Measurements from ENCODE around the gene HLX. TPM values are rescaled to one million over a fixed set of nuclear protein-coding genes. Genes with fewer than 3 reads are reported as not detected.
A peak's percentile ranks its signal among the peaks of the same experiment; 100 is the strongest.

Gene HLX
- total RNA-seq, 1 donor from 2014 or later, result 7.4 TPM

DNA sequence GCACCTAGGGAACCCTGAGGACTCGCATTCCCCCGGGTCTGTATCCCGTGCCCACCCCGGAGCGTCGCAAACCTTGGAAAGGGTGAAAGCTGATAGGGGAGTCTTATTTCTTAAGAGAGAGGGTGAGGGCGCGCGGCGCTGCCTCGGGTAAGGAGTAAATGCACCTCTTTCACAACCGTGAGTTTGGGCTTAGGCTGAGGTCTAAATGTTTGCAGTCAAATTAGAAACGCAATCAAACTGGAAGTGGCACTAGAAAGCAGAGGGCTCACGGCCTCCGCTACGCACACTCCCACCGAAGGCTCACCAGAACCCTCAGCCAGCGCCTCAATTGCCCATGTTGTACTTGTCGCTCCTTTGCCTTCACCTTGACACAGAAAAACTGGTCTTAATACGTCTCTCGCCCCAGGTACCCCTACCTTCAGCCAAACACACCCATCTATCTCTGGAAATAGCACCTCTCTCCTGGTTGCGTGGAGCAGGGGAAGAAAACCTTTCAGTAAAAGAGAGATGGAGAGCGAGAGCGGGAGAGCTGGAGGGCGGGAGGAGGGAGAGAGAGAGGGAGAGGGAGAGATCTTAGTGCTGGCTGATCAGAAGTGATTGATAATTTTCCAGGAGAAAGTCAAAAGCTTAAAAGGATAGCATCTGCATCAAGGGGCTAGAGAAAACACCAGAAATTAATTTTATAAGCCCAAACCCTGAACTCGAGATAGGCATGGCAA is 1.7 kb upstream of the HLX start:
- peaks cover 41% of the 10 kb centered on the region for H3K4me1 ChIP-seq
- peak overlapping the region; percentile 52 for H3K27ac ChIP-seq
- H3K36me3 ChIP-seq, result no peaks in the 10 kb centered on the region
- intact Hi-C loops (cut with DNase I), result loop anchor here (10.0 kb wide), 1 partner anchor 63 kb away; no protein-coding TSS in a partner anchor
- peak in 1 of 2 donors; percentile 79 for DNase-seq (ENCODE audit: extremely low spot score in 2 of 2)
- peak overlapping the region in 1 of 2 donors; percentile 12 for H3K4me3 ChIP-seq
- H3K9me3 ChIP-seq, result no peaks in the 10 kb centered on the region
- TF ChIP-seq CTCF (IDR thresholded peaks at IDR 0.05), result no peak
- TF ChIP-seq POLR2AphosphoS5 (IDR thresholded peaks at IDR 0.05; ENCODE audit: insufficient read depth in 1 of 2, low read depth in 1 of 2), result no peak
- TF ChIP-seq POLR2A (IDR thresholded peaks at IDR 0.05), result no peak
- no peaks in the 10 kb centered on the region for H3K27me3 ChIP-seq

DNA sequence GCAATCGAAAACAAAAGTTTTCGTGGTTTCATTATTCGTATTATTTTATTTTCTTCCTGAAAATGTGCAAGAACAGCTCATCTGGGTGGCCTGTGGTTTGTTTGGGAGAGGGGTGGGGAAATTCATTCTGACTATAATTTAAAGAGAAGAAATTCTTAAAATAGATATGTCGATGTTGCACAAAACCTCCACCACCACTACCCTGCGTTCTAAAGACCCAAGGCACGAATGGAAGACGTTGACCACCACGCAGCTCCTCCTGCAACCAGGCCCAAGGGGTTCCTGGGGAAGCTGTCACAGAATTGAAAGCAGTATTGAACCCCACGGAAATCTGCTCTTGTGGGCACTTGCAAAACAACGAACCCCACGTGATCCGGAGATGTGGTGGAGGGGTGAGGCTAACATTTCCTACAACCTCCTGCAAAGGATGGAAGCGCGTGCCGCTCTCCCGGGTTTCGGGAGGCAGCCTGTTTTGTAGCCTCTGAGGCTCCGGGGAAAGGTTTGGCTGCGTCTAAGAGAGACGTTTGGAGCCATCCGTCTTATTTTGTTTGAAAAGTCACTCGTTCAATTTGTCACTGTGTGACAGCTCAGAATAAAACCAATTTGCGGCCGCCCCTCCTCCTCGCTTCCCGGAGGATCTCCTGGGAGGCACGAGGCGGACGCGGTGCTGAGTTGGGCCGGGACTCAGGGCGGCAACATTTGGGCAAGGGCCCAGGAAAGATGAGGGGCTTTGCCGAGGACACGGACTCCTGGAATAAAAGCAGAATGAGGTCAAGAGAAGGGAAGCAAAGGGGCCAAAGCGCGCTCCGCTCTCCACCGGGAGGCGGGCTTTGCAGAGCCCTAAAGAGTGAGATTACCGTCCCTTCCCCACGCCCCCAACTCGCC is 810 bp upstream of the HLX start:
- H3K4me1 ChIP-seq, result peaks cover 41% of the 10 kb centered on the region
- intact Hi-C loops (cut with DNase I), result loop anchor here (10.0 kb wide), 1 partner anchor 64 kb away; no protein-coding TSS in a partner anchor
- TF ChIP-seq POLR2A (IDR thresholded peaks at IDR 0.05), result no peak
- no peak for TF ChIP-seq POLR2AphosphoS5 (IDR thresholded peaks at IDR 0.05; ENCODE audit: insufficient read depth in 1 of 2, low read depth in 1 of 2)
- no peak for TF ChIP-seq CTCF (IDR thresholded peaks at IDR 0.05)

DNA sequence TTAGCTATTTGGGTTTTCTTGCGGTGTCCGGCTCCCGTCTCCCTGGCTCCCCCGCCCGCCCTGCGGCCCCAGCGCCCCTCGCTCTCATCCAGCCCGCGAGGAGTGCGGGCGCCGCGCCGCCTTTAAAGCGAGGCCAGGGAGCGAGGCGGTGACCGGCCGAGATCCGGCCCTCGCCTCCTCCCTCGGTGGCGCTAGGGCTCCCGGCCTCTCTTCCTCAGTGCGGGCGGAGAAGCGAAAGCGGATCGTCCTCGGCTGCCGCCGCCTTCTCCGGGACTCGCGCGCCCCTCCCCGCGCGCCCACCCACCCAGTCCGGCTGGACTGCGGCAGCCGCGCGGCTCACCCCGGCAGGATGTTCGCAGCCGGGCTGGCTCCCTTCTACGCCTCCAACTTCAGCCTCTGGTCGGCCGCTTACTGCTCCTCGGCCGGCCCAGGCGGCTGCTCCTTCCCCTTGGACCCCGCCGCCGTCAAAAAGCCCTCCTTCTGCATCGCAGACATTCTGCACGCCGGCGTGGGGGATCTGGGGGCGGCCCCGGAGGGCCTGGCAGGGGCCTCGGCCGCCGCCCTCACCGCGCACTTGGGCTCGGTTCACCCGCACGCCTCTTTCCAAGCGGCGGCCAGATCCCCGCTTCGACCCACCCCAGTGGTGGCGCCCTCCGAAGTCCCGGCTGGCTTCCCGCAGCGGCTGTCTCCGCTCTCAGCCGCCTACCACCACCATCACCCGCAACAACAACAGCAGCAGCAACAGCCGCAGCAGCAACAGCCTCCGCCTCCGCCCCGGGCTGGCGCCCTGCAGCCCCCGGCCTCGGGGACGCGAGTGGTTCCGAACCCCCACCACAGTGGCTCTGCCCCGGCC is 492 bp downstream of the HLX start:
- H3K9me3 ChIP-seq, result no peaks in the 10 kb centered on the region
- peak overlapping the region; percentile 68 to 93 for H3K4me3 ChIP-seq
- DNase-seq (ENCODE audit: extremely low spot score in 2 of 2), result peak in 1 of 2 donors; percentile 82
- H3K27me3 ChIP-seq, result no peaks in the 10 kb centered on the region
- peaks cover 41% of the 10 kb centered on the region for H3K4me1 ChIP-seq
- H3K36me3 ChIP-seq, result peaks cover 0 to 17% of the 10 kb centered on the region in 2 donors
- peak overlapping the region; percentile 94 for H3K27ac ChIP-seq
- intact Hi-C loops (cut with DNase I), result loop anchor here (5.0 to 10.0 kb wide), 5 partner anchors 65 to 865 kb away; partner anchors contain the start of gene DUSP10
- TF ChIP-seq POLR2AphosphoS5 (IDR thresholded peaks at IDR 0.05; ENCODE audit: insufficient read depth in 1 of 2, low read depth in 1 of 2), result no peak
- no peak for TF ChIP-seq POLR2A (IDR thresholded peaks at IDR 0.05)
- TF ChIP-seq CTCF (IDR thresholded peaks at IDR 0.05), result no peak

More for the DNA sequence above, 810 bp upstream of the HLX start:
- no peaks in the 10 kb centered on the region for H3K9me3 ChIP-seq
- H3K4me3 ChIP-seq, result peak overlapping the region; percentile 68 to 93
- H3K27ac ChIP-seq, result peak overlapping the region; percentile 94
- H3K27me3 ChIP-seq, result no peaks in the 10 kb centered on the region
- peaks cover 0 to 7% of the 10 kb centered on the region in 2 donors for H3K36me3 ChIP-seq
- peak in 1 of 2 donors; percentile 86 for DNase-seq (ENCODE audit: extremely low spot score in 2 of 2)

DNA sequence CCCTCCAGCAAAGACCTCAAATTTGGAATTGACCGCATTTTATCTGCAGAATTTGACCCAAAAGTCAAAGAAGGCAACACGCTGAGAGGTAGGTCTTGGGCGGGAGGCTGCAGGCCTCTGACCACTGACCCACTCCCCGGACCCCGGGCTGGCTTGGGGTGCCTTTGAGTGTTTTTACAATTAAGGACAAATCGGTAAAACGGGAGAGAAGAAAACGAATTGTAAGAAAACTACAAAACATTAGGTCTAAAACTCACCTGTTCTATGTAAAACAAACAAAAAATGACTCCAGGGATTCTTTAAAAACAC is 1.1 kb downstream of the HLX start:
- Histone ChIP-seq H3K27ac (peak overlapping the region; percentile 94), H3K4me1 (peaks cover 41% of the 10 kb centered on the region)
- intact Hi-C loops (cut with DNase I), result loop anchor here (5.0 to 10.0 kb wide), 4 partner anchors 152 to 864 kb away; partner anchors contain the start of gene DUSP10

More for the DNA sequence above, 1.1 kb downstream of the HLX start:
- peak overlapping the region; percentile 68 to 93 for H3K4me3 ChIP-seq
- DNase-seq (ENCODE audit: extremely low spot score in 2 of 2), result peak; percentile 47 to 74
- TF ChIP-seq POLR2AphosphoS5 (IDR thresholded peaks at IDR 0.05; ENCODE audit: insufficient read depth in 1 of 2, low read depth in 1 of 2), result no peak
- no peak for TF ChIP-seq POLR2A (IDR thresholded peaks at IDR 0.05)
- no peak for TF ChIP-seq CTCF (IDR thresholded peaks at IDR 0.05)
- no peaks in the 10 kb centered on the region for H3K27me3 ChIP-seq
- no peaks in the 10 kb centered on the region for H3K9me3 ChIP-seq
- H3K36me3 ChIP-seq, result peaks cover 0 to 19% of the 10 kb centered on the region in 2 donors

Data from vagina (tissue), 2 donors.